PC-9 (cell line): ENCODE data around the gene ZMYM4. TPM values are rescaled to one million over a fixed set of nuclear protein-coding genes. Genes with fewer than 3 reads are reported as not detected.

ENCODE experiments used
- BruUV-seq: library from RNA; stranded (reverse); fragments of 400-500 nt; replicated peaks from 2 replicates; lab custom pipeline; 2021; lab: Mats Ljungman, UMichigan
- CTCF ChIA-PET: fragments of 300-600 bp; sonication (Branson Sonifier 250); formaldehyde crosslinking; loops from one replicate; lab custom pipeline; 2022; ENCODE audit warnings: antibody characterized with exemption; lab: Charles Lee
- POLR2A ChIA-PET: fragments of 300-600 bp; sonication (Branson Sonifier 250); formaldehyde crosslinking; loops from one replicate; lab custom pipeline; 2022; ENCODE audit warnings: antibody characterized with exemption; ENCODE audit not compliant: unreplicated experiment; lab: Charles Lee
- DNase-seq, 2 experiments: peaks; one replicate each; pipeline versions ENCODE4 v3.0.0 to v3.0.0-alpha.2; 2015 to 2022; ENCODE audit warnings: mixed read lengths in 1 of 2
- H2AFZ ChIP-seq: fragments of 200-600 bp; sonication (generic); 2 replicates; pipeline ENCODE4 v1.8.1; 2017; ENCODE audit warnings: antibody characterized with exemption
- H3F3A ChIP-seq: fragments of 200-600 bp; sonication (generic); 2 replicates; pipeline ENCODE4 v1.8.1; 2017; ENCODE audit warnings: antibody characterized with exemption, mild to moderate bottlenecking, low read depth; ENCODE audit not compliant: insufficient read depth
- H3K27ac ChIP-seq: fragments of 200-600 bp; sonication (generic); 2 replicates; pipeline ENCODE4 v1.6.1; 2016; ENCODE audit warnings: mixed run types
- H3K27me3 ChIP-seq: fragments of 200-600 bp; sonication (generic); 2 replicates; pipeline ENCODE4 v1.6.1; 2016; ENCODE audit warnings: low read depth, mixed run types; ENCODE audit not compliant: insufficient read depth
- H3K36me3 ChIP-seq: fragments of 200-600 bp; sonication (generic); 2 replicates; pipeline ENCODE4 v1.6.1; 2016; ENCODE audit warnings: low read depth, mixed run types
- H3K4me1 ChIP-seq: fragments of 200-600 bp; sonication (generic); replicated peaks from 2 replicates; pipeline ENCODE4 v1.6.1; 2016; ENCODE audit warnings: mixed run types; ENCODE audit not compliant: insufficient read depth
- H3K4me2 ChIP-seq: fragments of 200-600 bp; sonication (generic); 2 replicates; pipeline ENCODE4 v1.6.1; 2017; ENCODE audit warnings: mixed run types
- H3K4me3 ChIP-seq: fragments of 200-600 bp; sonication (generic); 2 replicates; pipeline ENCODE4 v1.6.1; 2016; ENCODE audit warnings: mixed run types
- H3K79me2 ChIP-seq: fragments of 200-600 bp; sonication (generic); 2 replicates; pipeline ENCODE4 v1.6.1; 2017; ENCODE audit warnings: low read depth, mixed run types
- H3K9me2 ChIP-seq: fragments of 200-600 bp; sonication (generic); 2 replicates; pipeline ENCODE4 v1.8.1; 2017; ENCODE audit warnings: mild to moderate bottlenecking; ENCODE audit not compliant: insufficient read depth
- H3K9me3 ChIP-seq: fragments of 200-600 bp; sonication (generic); 2 replicates; pipeline ENCODE4 v1.8.1; 2016; ENCODE audit warnings: low read depth; ENCODE audit not compliant: insufficient read depth
- H4K20me1 ChIP-seq: fragments of 200-600 bp; sonication (generic); 2 replicates; pipeline ENCODE4 v1.8.1; 2017; ENCODE audit not compliant: insufficient read depth
- CTCF ChIP-seq: fragments of 200-600 bp; sonication (generic); conservative IDR thresholded peaks from 2 replicates; pipeline ENCODE4 v1.6.1; 2017; ENCODE audit warnings: mixed run types, antibody characterized with exemption, mild to moderate bottlenecking, moderate library complexity
- EZH2 ChIP-seq: fragments of 200-600 bp; sonication (generic); IDR thresholded peaks from 2 replicates; pipeline ENCODE4 v1.8.0; 2017; ENCODE audit warnings: antibody characterized with exemption, low read depth
- intact Hi-C: fragments of 100-400 bp; cut with micrococcal nuclease; formaldehyde crosslinking; loops from one replicate; pipeline ENCODE4 v1.10.0; 2022; ENCODE audit not compliant: unreplicated experiment
- total RNA-seq: library from RNA; stranded (reverse); gene quantifications from 2 replicates; pipeline ENCODE4 v1.2.3, GENCODE V29; 2021

The ZMYM4 gene
- total RNA-seq, 1 experiment from 2014 or later, result 84.4 TPM

GRCh38 chr1:35382107-35382506 is 113.6 kb downstream of the ZMYM4 start:
- ChIA-PET CTCF (no interaction called here), POLR2A (no interaction called here)
- Histone ChIP-seq H3F3A (peaks cover 12% of the 10 kb centered on the region; the same call in 1 of the 2 replicates), H4K20me1 (no peaks in the 10 kb centered on the region; the same call in 1 of the 2 replicates), H3K79me2 (no peaks in the 10 kb centered on the region), H2AFZ (no peak overlapping the region), H3K27ac (no peak overlapping the region), H3K36me3 (peaks cover 25% of the 10 kb centered on the region), H3K4me1 (no peaks in the 10 kb centered on the region), H3K9me3 (no peaks in the 10 kb centered on the region), H3K9me2 (no peaks in the 10 kb centered on the region), H3K4me2 (no peak overlapping the region), H3K4me3 (no peak overlapping the region), H3K27me3 (no peaks in the 10 kb centered on the region)
- no peak for TF ChIP-seq CTCF
- no peak for TF ChIP-seq EZH2
- intact Hi-C loops, result no loop called here
- no peak for DNase-seq
- BruUV-seq, result no TSS peak

- no TSS peak for BruUV-seq
- Histone ChIP-seq H3K79me2 (no peaks in the 10 kb centered on the region), H2AFZ (no peak overlapping the region), H3K4me3 (no peak overlapping the region), H3K4me2 (no peak overlapping the region), H4K20me1 (no peaks in the 10 kb centered on the region; the same call in 1 of the 2 replicates), H3K27ac (no peak overlapping the region), H3K9me2 (no peaks in the 10 kb centered on the region), H3K27me3 (no peaks in the 10 kb centered on the region), H3K4me1 (no peaks in the 10 kb centered on the region), H3F3A (0 out of 2 replicates have a peak, but pooled peaks cover 9% of the 10 kb centered on the region), H3K36me3 (peaks cover 13% of the 10 kb centered on the region; the same call in 1 of the 2 replicates), H3K9me3 (no peaks in the 10 kb centered on the region)
- CTCF ChIA-PET, result no interaction called here
- POLR2A ChIA-PET, result no interaction called here
- no peak for DNase-seq
- TF ChIP-seq EZH2, result no peak
- no peak for TF ChIP-seq CTCF
- intact Hi-C loops, result no loop called here
These were observed 117.8 kb downstream of the ZMYM4 start for GRCh38 chr1:35386290-35386689.

- H3K79me2 ChIP-seq, result no peaks in the 10 kb centered on the region
- H3K4me3 ChIP-seq, result no peak overlapping the region
- TF ChIP-seq CTCF (no peak), EZH2 (no peak)
- peaks cover 9% of the 10 kb centered on the region; the same call in 1 of the 2 replicates for H3F3A ChIP-seq
- no peak overlapping the region for H3K4me2 ChIP-seq
- ChIA-PET CTCF (no interaction called here), POLR2A (no interaction called here)
- no peak overlapping the region for H3K27ac ChIP-seq
- no peaks in the 10 kb centered on the region for H3K27me3 ChIP-seq
- BruUV-seq, result no TSS peak
- peaks cover 10% of the 10 kb centered on the region; the same call in 1 of the 2 replicates for H3K36me3 ChIP-seq
- H4K20me1 ChIP-seq, result no peaks in the 10 kb centered on the region; the same call in 1 of the 2 replicates
- H2AFZ ChIP-seq, result no peak overlapping the region
- no peaks in the 10 kb centered on the region for H3K4me1 ChIP-seq
- no peaks in the 10 kb centered on the region for H3K9me2 ChIP-seq
- no peak for DNase-seq
- H3K9me3 ChIP-seq, result no peaks in the 10 kb centered on the region
- intact Hi-C loops, result no loop called here
These were observed 118.5 kb downstream of the ZMYM4 start for GRCh38 chr1:35386959-35387358.
